PC-3 (cell line): ENCODE data around the gene TMPRSS13.

Experiments
- EZH2phosphoT487 ChIP-seq: fragments of 300-600 bp; sonication (generic); IDR thresholded peaks from 2 replicates; pipeline ENCODE4 v1.6.1; 2018; ENCODE audit warnings: mild to moderate bottlenecking, antibody characterized with exemption, low read length, borderline replicate concordance
- TF ChIP-seq, protein P1 (sequence below): fragments of 300-600 bp; sonication (generic); conservative IDR thresholded peaks from 2 replicates; pipeline ENCODE4 v1.5.1; 2017; ENCODE audit warnings: antibody characterized with exemption, low read depth, mild to moderate bottlenecking, low read length

DNA sequence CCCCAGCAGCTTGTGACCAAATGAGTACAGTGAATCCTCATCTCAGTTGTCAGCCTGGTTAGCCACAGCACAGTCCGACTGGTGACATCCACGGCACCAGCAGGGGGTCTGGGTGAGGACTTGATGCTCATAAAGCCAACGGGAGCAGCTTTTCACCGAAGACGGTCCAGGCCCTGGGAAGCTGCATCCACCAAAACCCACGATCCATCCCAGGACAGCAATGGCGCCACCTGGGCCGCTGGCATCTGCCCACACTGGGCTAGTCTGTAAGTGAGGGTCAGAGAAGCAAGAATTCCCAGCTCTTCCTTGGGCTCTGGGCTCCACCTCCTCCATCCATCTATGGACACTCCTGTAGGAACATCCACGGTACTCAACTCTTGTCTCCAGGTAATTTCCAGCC, 27.6 kb downstream of the TMPRSS13 start:
- TF ChIP-seq, protein P1, sequence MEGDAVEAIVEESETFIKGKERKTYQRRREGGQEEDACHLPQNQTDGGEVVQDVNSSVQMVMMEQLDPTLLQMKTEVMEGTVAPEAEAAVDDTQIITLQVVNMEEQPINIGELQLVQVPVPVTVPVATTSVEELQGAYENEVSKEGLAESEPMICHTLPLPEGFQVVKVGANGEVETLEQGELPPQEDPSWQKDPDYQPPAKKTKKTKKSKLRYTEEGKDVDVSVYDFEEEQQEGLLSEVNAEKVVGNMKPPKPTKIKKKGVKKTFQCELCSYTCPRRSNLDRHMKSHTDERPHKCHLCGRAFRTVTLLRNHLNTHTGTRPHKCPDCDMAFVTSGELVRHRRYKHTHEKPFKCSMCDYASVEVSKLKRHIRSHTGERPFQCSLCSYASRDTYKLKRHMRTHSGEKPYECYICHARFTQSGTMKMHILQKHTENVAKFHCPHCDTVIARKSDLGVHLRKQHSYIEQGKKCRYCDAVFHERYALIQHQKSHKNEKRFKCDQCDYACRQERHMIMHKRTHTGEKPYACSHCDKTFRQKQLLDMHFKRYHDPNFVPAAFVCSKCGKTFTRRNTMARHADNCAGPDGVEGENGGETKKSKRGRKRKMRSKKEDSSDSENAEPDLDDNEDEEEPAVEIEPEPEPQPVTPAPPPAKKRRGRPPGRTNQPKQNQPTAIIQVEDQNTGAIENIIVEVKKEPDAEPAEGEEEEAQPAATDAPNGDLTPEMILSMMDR, result no peak
- no peak for TF ChIP-seq EZH2phosphoT487
